Mammary epithelial cell (primary cell): Measurements from ENCODE around the gene PATL1.

ENCODE experiments used
- EZH2 ChIP-seq: IDR thresholded peaks from 2 replicates; pipeline ENCODE4 v1.6.1; 2012; ENCODE audit warnings: low read length, inconsistent platforms, borderline replicate concordance
- TF ChIP-seq, protein P1 (sequence below), 2 donors: IDR thresholded peaks in 1 of 2; conservative IDR thresholded peaks in 1 of 2; 2 replicates each; pipeline ENCODE4 v1.5.1; 2011 to 2012; ENCODE audit warnings: inconsistent platforms in 2 of 2, low read length in 2 of 2, mild to moderate bottlenecking in 2 of 2, control low read depth in 1 of 2, low read depth in 1 of 2; ENCODE audit not compliant: insufficient read depth in 1 of 2; ENCODE audit errors: extremely low read depth in 1 of 2

DNA sequence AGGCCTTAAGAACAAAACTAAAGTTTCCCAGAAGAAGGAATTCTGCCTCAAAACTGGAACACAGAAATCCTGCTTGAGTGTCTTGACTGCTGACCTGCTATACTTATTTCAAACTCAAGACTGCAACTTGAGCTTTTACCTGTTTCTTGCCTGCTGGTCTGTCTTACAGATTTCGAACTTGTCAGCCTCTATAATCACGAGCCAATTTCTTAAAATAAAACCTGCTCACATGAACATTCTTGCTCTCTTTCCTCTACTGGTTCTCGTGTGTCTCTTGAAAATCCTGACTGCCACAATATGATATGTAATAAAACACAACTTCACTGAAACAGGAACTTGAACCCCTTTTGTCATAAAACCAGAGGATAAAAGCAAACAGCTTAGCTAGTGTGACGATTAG, 13.9 kb downstream of the PATL1 start:
- no peak for TF ChIP-seq EZH2
- TF ChIP-seq, protein P1, sequence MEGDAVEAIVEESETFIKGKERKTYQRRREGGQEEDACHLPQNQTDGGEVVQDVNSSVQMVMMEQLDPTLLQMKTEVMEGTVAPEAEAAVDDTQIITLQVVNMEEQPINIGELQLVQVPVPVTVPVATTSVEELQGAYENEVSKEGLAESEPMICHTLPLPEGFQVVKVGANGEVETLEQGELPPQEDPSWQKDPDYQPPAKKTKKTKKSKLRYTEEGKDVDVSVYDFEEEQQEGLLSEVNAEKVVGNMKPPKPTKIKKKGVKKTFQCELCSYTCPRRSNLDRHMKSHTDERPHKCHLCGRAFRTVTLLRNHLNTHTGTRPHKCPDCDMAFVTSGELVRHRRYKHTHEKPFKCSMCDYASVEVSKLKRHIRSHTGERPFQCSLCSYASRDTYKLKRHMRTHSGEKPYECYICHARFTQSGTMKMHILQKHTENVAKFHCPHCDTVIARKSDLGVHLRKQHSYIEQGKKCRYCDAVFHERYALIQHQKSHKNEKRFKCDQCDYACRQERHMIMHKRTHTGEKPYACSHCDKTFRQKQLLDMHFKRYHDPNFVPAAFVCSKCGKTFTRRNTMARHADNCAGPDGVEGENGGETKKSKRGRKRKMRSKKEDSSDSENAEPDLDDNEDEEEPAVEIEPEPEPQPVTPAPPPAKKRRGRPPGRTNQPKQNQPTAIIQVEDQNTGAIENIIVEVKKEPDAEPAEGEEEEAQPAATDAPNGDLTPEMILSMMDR (conservative IDR thresholded peaks at IDR 0.05 in 1 of 2, IDR thresholded peaks at IDR 0.05 in 1 of 2; ENCODE audit: extremely low read depth in 1 of 2, insufficient read depth in 1 of 2, low read depth in 1 of 2, low read length in 2 of 2) = no peak
